ENCODE data around the gene TMEM79.

TMEM79 gene

GRCh38 chr1:156262461-156263287 lies 21.5 kb upstream of the TMEM79 start:
- DNase-seq (ENCODE audit: low read depth in 2 of 2) = no peak

DNA sequence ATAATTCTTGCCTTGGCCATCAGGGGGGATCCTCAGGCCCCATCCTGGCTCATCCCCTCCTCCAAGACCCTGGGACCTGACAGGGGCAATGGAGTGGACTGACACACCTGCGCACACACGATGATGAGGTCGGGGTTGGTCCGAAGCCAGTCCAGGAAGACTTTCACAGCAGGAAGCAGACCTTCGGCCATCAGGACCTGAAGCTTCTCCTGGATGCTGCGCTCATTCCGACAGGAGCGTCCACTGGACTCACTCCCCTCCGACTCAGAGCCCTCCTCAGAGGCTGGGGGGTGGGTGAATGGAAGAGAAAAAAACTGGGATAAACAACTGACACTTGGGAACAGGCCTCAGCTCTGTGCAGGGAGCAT lies 20.9 kb upstream of the TMEM79 start:
- DNase-seq (ENCODE audit: low read depth in 2 of 2) = no peak

- no peak for DNase-seq (ENCODE audit: low read depth in 2 of 2)
Measured at GRCh38 chr1:156266051-156266450, 18.1 kb upstream of the TMEM79 start.

DNA sequence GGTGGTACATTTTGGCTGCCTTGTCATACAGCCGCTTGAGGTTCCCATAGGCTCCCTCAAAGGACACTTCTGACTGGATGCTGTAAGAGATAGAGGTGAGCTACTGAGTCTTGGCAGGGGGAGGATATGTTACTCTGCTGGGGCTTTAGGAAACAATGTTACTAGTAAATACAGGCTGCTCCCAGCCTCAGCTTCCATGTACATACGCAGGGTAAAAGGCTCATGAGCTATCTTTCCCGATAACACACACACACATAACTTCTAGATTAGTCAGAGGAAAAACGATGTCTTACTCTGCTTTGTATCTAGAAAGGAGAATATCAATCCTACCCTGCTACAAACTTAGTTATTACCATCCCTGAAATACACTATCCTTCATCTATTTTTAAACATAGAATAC lies 15.8 kb upstream of the TMEM79 start:
- no peak for DNase-seq (ENCODE audit: low read depth in 2 of 2)

GRCh38 chr1:156270314-156270713 lies 13.8 kb upstream of the TMEM79 start:
- DNase-seq (ENCODE audit: low read depth in 2 of 2) = no peak

DNA sequence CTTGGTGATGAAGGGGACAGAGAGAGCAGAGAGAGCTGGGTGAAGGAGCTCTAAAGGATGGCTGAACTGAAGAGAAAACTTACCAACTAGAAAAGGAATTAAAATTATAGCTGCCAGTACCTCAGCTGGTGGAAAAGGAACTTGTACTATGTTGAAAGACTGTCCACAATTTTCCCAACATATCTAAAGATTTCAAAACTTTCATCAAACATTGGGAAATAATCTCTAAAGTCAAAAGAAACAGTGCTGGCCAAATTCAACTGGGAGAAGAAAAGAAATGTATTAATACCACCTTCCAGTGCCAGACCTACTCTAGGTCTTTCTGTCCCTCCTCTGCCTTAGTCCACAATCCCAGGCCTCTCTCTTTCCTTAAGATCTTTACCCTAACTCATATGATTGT lies 7.6 kb upstream of the TMEM79 start:
- DNase-seq (ENCODE audit: low read depth in 2 of 2) = no peak

- no peak for DNase-seq (ENCODE audit: low read depth in 2 of 2)
Measured at GRCh38 chr1:156276966-156277381, 7.2 kb upstream of the TMEM79 start.

DNA sequence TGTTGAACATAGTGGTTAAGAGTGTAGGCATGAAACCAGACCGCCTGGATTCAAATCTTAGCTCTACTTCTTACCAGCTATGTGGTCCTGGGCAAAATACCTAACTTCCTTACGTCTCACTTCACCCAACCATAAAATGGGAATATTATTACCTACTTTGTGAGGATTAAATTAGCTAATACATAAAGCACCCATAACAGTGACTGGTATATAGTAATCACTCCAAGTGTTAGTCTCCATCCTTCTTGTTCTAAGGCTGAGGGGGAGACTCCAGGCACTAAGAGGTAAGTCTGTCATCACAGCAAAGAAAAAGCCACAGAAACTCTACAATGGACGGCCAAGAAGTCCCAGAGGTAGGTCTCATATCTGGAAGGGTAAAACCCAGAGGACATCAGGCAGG lies 4.3 kb upstream of the TMEM79 start:
- no peak for DNase-seq (ENCODE audit: low read depth in 2 of 2)

- peak in 1 of 2 donors; percentile 17 for DNase-seq (ENCODE audit: low read depth in 2 of 2)
Measured at GRCh38 chr1:156281281-156281680, 2.8 kb upstream of the TMEM79 start.

GRCh38 chr1:156281693-156282478 lies 2.2 kb upstream of the TMEM79 start:
- DNase-seq (ENCODE audit: low read depth in 2 of 2) = no peak

DNA sequence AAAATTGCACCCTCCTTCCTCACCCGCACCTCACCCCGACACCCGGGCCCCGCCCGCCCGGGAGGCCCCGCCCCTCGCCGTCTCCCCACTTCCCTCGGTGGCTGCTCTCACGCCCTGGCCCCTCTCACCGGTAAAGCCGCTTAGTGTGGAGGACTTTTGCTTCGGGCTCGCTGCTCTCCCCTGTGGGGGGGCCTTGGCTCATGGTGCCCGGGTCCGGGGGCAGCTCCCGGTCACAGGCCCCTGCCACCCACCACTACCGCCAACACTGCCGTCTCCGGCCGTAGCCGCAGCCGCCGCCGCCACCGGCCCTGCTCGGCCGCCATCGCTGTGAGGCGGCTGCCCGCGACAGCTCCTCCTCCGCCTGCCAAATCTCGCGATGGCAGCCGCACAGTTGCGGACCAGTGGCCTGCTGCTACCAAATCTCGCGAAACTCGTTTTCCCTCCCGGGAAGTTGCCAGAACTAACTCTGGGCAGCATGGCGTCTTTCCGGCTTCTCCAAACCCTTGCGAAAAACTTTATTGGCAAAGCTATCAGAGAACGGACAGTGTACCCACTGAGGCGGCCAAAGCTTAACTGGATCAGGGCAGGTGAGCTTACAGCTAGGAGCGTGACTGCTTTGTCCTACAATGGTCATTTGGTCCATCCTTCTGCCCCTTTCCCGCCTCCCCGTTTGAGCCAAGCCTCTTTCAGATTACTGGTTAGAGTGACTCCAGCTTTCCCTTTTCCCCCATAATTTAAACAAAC lies 1.5 kb upstream of the TMEM79 start, which contains the start of gene SMG5:
Gene SMG5, minus strand, starts transcription at position 347 of the 744 bp plus-strand sequence. Its CDS starts 145 bp downstream, at position 202.
- peak; percentile 79 to 88 for DNase-seq (ENCODE audit: low read depth in 2 of 2)

- DNase-seq (ENCODE audit: low read depth in 2 of 2) = no peak
Measured at GRCh38 chr1:156283521-156283920, 604 bp upstream of the TMEM79 start.

DNA sequence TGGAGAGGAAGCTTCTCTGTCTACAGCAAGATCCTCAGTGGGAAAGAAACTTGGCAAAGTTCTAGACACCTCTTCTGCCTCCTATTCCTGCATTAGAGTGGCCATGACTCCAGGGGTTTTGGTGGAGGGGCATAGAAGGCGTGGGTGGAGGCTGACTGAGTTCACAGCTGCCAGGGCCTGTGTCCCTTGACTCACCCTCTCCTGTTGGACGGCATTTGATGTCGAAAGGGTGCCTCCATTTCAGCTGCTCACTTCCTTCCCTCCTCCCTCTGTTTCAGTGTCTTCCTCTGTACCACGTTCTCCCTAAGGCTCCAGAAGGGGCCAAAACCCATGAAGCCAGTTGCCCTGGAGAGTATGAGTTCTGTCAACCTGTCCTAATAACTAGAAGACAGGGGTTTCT lies 632 bp downstream of the TMEM79 start:
- DNase-seq (ENCODE audit: low read depth in 2 of 2) = no peak

DNA sequence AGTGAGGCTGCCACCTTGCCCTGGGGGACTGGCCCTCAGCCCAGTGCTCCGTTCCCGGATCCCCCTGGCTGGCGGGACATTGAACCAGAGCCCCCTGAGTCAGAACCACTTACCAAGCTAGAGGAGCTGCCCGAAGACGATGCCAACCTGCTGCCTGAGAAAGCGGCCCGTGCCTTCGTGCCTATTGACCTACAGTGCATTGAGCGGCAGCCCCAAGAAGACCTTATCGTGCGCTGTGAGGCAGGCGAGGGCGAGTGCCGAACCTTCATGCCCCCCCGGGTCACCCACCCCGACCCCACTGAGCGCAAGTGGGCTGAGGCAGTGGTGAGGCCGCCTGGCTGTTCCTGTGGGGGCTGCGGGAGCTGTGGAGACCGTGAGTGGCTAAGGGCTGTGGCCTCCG lies 1.3 kb downstream of the TMEM79 start:
- no peak for DNase-seq (ENCODE audit: low read depth in 2 of 2)

- no peak for DNase-seq (ENCODE audit: low read depth in 2 of 2)
Measured at GRCh38 chr1:156286061-156286460, 1.9 kb downstream of the TMEM79 start.

- DNase-seq (ENCODE audit: low read depth in 2 of 2) = no peak
Measured at GRCh38 chr1:156289857-156290256, 5.7 kb downstream of the TMEM79 start.

GRCh38 chr1:156291226-156292061 lies 7.3 kb downstream of the TMEM79 start:
- DNase-seq (ENCODE audit: low read depth in 2 of 2) = no peak

DNA sequence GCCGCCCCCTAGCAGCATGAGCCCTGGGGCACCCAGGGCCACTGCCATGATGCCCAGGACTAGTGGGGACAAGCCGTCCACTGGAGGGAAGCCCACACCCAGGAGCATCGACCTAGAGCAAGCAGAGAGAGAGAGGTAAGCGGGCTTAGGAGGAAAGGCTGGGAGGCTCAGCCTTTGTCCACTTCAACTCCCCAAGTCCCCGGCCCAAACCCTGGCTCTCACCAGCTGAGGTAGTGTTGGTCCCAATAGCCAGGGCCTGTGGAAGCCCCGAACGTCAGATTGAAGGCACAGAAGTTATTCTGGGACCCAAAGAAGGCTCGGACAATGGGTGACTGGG lies 8.9 kb downstream of the TMEM79 start:
- no peak for DNase-seq (ENCODE audit: low read depth in 2 of 2)

- no peak for DNase-seq (ENCODE audit: low read depth in 2 of 2)
Measured at GRCh38 chr1:156293895-156294294, 9.8 kb downstream of the TMEM79 start.

GRCh38 chr1:156295391-156295947 lies 11.3 kb downstream of the TMEM79 start, which contains the start of gene GLMP:
TSS of gene GLMP (minus strand) at chr1:156295679. CDS start at chr1:156295645, 34 bp downstream.
- peak in 1 of 2 donors; percentile 7 for DNase-seq (ENCODE audit: low read depth in 2 of 2)

- no peak for DNase-seq (ENCODE audit: low read depth in 2 of 2)
Measured at GRCh38 chr1:156298852-156299357, 14.8 kb downstream of the TMEM79 start, which contains the start of gene VHLL. TSS of gene VHLL (minus strand) at chr1:156299307. CDS start at chr1:156299189, 118 bp downstream.

Measured in stimulated activated CD4-positive, alpha-beta T cell treated with anti-CD3 and anti-CD28 coated beads, Interleukin-1b, Interleukin-23, amount 100 ng/mL, for 1 hour (primary cell).